Neural crest cell (in vitro differentiated cells): ENCODE results near the gene TRIP13. TPM values are rescaled to one million over a fixed set of nuclear protein-coding genes. Genes with fewer than 3 reads are reported as not detected.
A peak's percentile ranks its signal among the peaks of the same experiment; 100 is the strongest.

ENCODE experiments used
- DNase-seq: peaks from one replicate; pipeline ENCODE4 v3.0.0; 2021; ENCODE audit warnings: low read depth, mixed read lengths, low spot score
- H3K27ac Mint-ChIP-seq: one replicate; pipeline ENCODE4 v1.8.0; 2021; ENCODE audit warnings: mild to moderate bottlenecking, mixed read lengths; ENCODE audit not compliant: unreplicated experiment
- H3K27me3 Mint-ChIP-seq: 2 replicates; pipeline ENCODE4 v1.8.0; 2021; ENCODE audit warnings: low read depth, mild to moderate bottlenecking, mixed read lengths
- H3K36me3 Mint-ChIP-seq: 2 replicates; pipeline ENCODE4 v1.8.0; 2021; ENCODE audit warnings: low read depth, mild to moderate bottlenecking, mixed read lengths
- H3K4me1 Mint-ChIP-seq: 2 replicates; pipeline ENCODE4 v1.8.0; 2021; ENCODE audit warnings: mixed read lengths
- H3K4me3 Mint-ChIP-seq: one replicate; pipeline ENCODE4 v1.8.0; 2021; ENCODE audit warnings: mild to moderate bottlenecking, mixed read lengths
- H3K9me3 Mint-ChIP-seq: 2 replicates; pipeline ENCODE4 v1.8.0; 2021; ENCODE audit warnings: mixed read lengths
- CTCF ChIP-seq: fragments of 200-600 bp; sonication (generic); conservative IDR thresholded peaks from 2 replicates; pipeline ENCODE4 v1.5.0; 2021; ENCODE audit warnings: antibody characterized with exemption, mild to moderate bottlenecking
- total RNA-seq: library from RNA; stranded (reverse); gene quantifications from 2 replicates; pipeline ENCODE4 v1.2.1, GENCODE V29; 2021

TRIP13 gene
- total RNA-seq, 1 donor from 2014 or later = 32.6 TPM

- Mint-ChIP-seq H3K4me3 (peak overlapping the region; percentile 90), H3K9me3 (no peaks in the 10 kb centered on the region), H3K27ac (peak overlapping the region; percentile 98), H3K36me3 (peaks cover 5% of the 10 kb centered on the region), H3K4me1 (peaks cover 25% of the 10 kb centered on the region), H3K27me3 (no peaks in the 10 kb centered on the region)
- TF ChIP-seq CTCF = no peak
- no peak for DNase-seq
Observed at GRCh38 chr5:891117-891836, 1.4 kb upstream of the TRIP13 start.

- peaks cover 25% of the 10 kb centered on the region for H3K4me1 Mint-ChIP-seq
Observed at GRCh38 chr5:891837-892393, 769 bp upstream of the TRIP13 start.

GRCh38 chr5:893137-893506 lies 438 bp downstream of the TRIP13 start:
- H3K27ac Mint-ChIP-seq = peak overlapping the region; percentile 13
- no peaks in the 10 kb centered on the region for H3K9me3 Mint-ChIP-seq
- DNase-seq = no peak
- no peak for TF ChIP-seq CTCF
- peaks cover 25% of the 10 kb centered on the region for H3K4me1 Mint-ChIP-seq
- H3K4me3 Mint-ChIP-seq = peak overlapping the region; percentile 91
- H3K36me3 Mint-ChIP-seq = peaks cover 8% of the 10 kb centered on the region
- H3K27me3 Mint-ChIP-seq = no peaks in the 10 kb centered on the region

More at GRCh38 chr5:891837-892393, 769 bp upstream of the TRIP13 start:
- Mint-ChIP-seq H3K27me3 (no peaks in the 10 kb centered on the region), H3K36me3 (peaks cover 8% of the 10 kb centered on the region), H3K27ac (peak overlapping the region; percentile 98), H3K4me3 (peak overlapping the region; percentile 90), H3K9me3 (no peaks in the 10 kb centered on the region)
- TF ChIP-seq CTCF = no peak
- no peak for DNase-seq

GRCh38 chr5:893711-894110 lies 1.0 kb downstream of the TRIP13 start:
- Mint-ChIP-seq H3K4me1 (peaks cover 25% of the 10 kb centered on the region), H3K4me3 (peak overlapping the region; percentile 91), H3K27ac (peak overlapping the region; percentile 13), H3K36me3 (peaks cover 8% of the 10 kb centered on the region), H3K27me3 (no peaks in the 10 kb centered on the region), H3K9me3 (no peaks in the 10 kb centered on the region)
- no peak for TF ChIP-seq CTCF
- DNase-seq = no peak

- no peak for TF ChIP-seq CTCF
- Mint-ChIP-seq H3K9me3 (no peaks in the 10 kb centered on the region), H3K27me3 (no peaks in the 10 kb centered on the region), H3K36me3 (peaks cover 9% of the 10 kb centered on the region), H3K4me3 (no peak overlapping the region), H3K4me1 (no peaks in the 10 kb centered on the region), H3K27ac (no peak overlapping the region)
- DNase-seq = no peak
Observed at GRCh38 chr5:900781-901180, 8.1 kb downstream of the TRIP13 start.
